Gastrocnemius medialis (tissue), 4 donors: ENCODE results near the gene SCARB1. TPM values are rescaled to one million over a fixed set of nuclear protein-coding genes. Genes with fewer than 3 reads are reported as not detected.
A peak's percentile ranks its signal among the peaks of the same experiment; 100 is the strongest.

Source experiments
- ATAC-seq, 2 donors: fragments of 150-250 bp; one replicate each; pipeline ENCODE4 v1.9.1; 2016
- DNase-seq, 2 donors: peaks; one replicate each; pipeline ENCODE4 v3.0.0-alpha.2; 2019
- H3K27ac ChIP-seq, 4 donors: fragments of 200-600 bp; sonication (generic); 1 replicate in 1 of 4; 2 replicates in 3 of 4; pipeline ENCODE4 v1.5.1; 2016 to 2018; ENCODE audit warnings: mild to moderate bottlenecking in 2 of 4, moderate library complexity in 1 of 4
- H3K27me3 ChIP-seq, 3 donors: fragments of 200-600 bp; sonication (generic) in 2 of 3; 1 replicate in 1 of 3; 2 replicates in 2 of 3; pipeline versions ENCODE4 v1.5.1 to v1.6.0; 2016 to 2019; ENCODE audit warnings: mild to moderate bottlenecking in 1 of 3, moderate library complexity in 1 of 3
- H3K36me3 ChIP-seq, 2 donors: fragments of 200-600 bp; sonication (generic) in 1 of 2; one replicate each; pipeline ENCODE4 v1.5.1; 2017 to 2018
- H3K4me1 ChIP-seq, 2 donors: fragments of 200-600 bp; sonication (generic) in 1 of 2; one replicate each; pipeline ENCODE4 v1.5.1; 2016 to 2017; ENCODE audit warnings: mild to moderate bottlenecking in 2 of 2
- H3K4me3 ChIP-seq, 4 donors: fragments of 200-600 bp; sonication (generic) in 3 of 4; 1 replicate in 1 of 4; 2 replicates in 3 of 4; pipeline ENCODE4 v1.5.1; 2016 to 2019; ENCODE audit warnings: mild to moderate bottlenecking in 2 of 4
- H3K9me3 ChIP-seq, 3 donors: fragments of 200-600 bp; sonication (generic) in 2 of 3; 1 replicate in 1 of 3; 2 replicates in 2 of 3; pipeline ENCODE4 v1.5.1; 2016 to 2019
- CTCF ChIP-seq, 5 experiments: fragments of 450-650 bp in 3 of 5; fragments of 200-600 bp in 2 of 5; sonication (generic) in 2 of 5; IDR thresholded peaks in 4 of 5; conservative IDR thresholded peaks in 1 of 5; 1 replicate in 4 of 5; 2 replicates in 1 of 5; pipeline ENCODE4 v1.5.1; 2016 to 2019; ENCODE audit warnings: antibody characterized with exemption in 5 of 5, mild to moderate bottlenecking in 3 of 5, moderate library complexity in 3 of 5
- POLR2A ChIP-seq, 2 donors: fragments of 450-650 bp; IDR thresholded peaks; one replicate each; pipeline ENCODE4 v1.6.1; 2017; ENCODE audit warnings: antibody characterized with exemption in 2 of 2, mild to moderate bottlenecking in 2 of 2, moderate library complexity in 2 of 2
- in situ Hi-C, 4 donors: fragments of 200-750 bp; cut with MboI; loops; one replicate each; pipeline versions ENCODE4 v1.15.0 to v1.8.0; 2017; ENCODE audit warnings: low sequenced_read_pairs in 4 of 4
- intact Hi-C: fragments of 100-400 bp; cut with DNase I; formaldehyde crosslinking; loops from one replicate; pipeline ENCODE4 v1.15.1; 2023; ENCODE audit warnings: low total_unique reads
- total RNA-seq, 4 donors: library from RNA; depleted of rRNA; stranded (reverse); fragments of >200 nt; gene quantifications; one replicate each; pipeline versions ENCODE4 v1.1.0 to v1.2.3, GENCODE V29; 2016

The SCARB1 gene
- total RNA-seq, 4 donors from 2014 or later = 5.4 to 8.7 (median 6.2) TPM

GRCh38 chr12:124753993-124754392 lies 109.7 kb downstream of the SCARB1 start:
- intact Hi-C loops (no loop called here), in situ Hi-C loops (loop anchor here in 2 of 4 donors (25.0 kb wide), 1 partner anchor 392 kb away; no protein-coding TSS in a partner anchor)
- no peak for DNase-seq
- Histone ChIP-seq H3K36me3 (no peaks in the 10 kb centered on the region), H3K4me3 (no peak overlapping the region), H3K9me3 (no peaks in the 10 kb centered on the region), H3K27ac (peak overlapping the region; percentile 77 to 92 (median 88)), H3K4me1 (peaks cover 33 to 48% of the 10 kb centered on the region in 2 donors), H3K27me3 (no peaks in the 10 kb centered on the region)
- no peak for ATAC-seq
- no peak for TF ChIP-seq CTCF (IDR thresholded peaks at IDR 0.05 in 4 of 5, conservative IDR thresholded peaks at IDR 0.05 in 1 of 5)
- no peak for TF ChIP-seq POLR2A (IDR thresholded peaks at IDR 0.05)

- in situ Hi-C loops = loop anchor here in 2 of 4 donors (25.0 kb wide), 1 partner anchor 391 kb away; no protein-coding TSS in a partner anchor
- no peak for DNase-seq
- H3K4me1 ChIP-seq = peaks cover 33 to 48% of the 10 kb centered on the region in 2 donors
Observed at GRCh38 chr12:124753228-124753591, 110.5 kb downstream of the SCARB1 start.

GRCh38 chr12:124752437-124753227 lies 111.0 kb downstream of the SCARB1 start:
- Histone ChIP-seq H3K27me3 (no peaks in the 10 kb centered on the region), H3K36me3 (no peaks in the 10 kb centered on the region), H3K27ac (peak overlapping the region; percentile 66 to 92 (median 88)), H3K9me3 (no peaks in the 10 kb centered on the region), H3K4me3 (no peak overlapping the region), H3K4me1 (peaks cover 33 to 48% of the 10 kb centered on the region in 2 donors)
- DNase-seq (peak; percentile 55 to 76), ATAC-seq (peak; percentile 66 to 67)
- in situ Hi-C loops = loop anchor here in 2 of 4 donors (25.0 kb wide), 1 partner anchor 390 kb away; no protein-coding TSS in a partner anchor
- intact Hi-C loops = no loop called here
- no peak for TF ChIP-seq POLR2A (IDR thresholded peaks at IDR 0.05)
- no peak for TF ChIP-seq CTCF (IDR thresholded peaks at IDR 0.05 in 4 of 5, conservative IDR thresholded peaks at IDR 0.05 in 1 of 5)

More at GRCh38 chr12:124753228-124753591, 110.5 kb downstream of the SCARB1 start:
- H3K27ac ChIP-seq = peak overlapping the region; percentile 66 to 92 (median 88)
- H3K27me3 ChIP-seq = no peaks in the 10 kb centered on the region
- TF ChIP-seq POLR2A (IDR thresholded peaks at IDR 0.05) = no peak
- TF ChIP-seq CTCF (IDR thresholded peaks at IDR 0.05 in 4 of 5, conservative IDR thresholded peaks at IDR 0.05 in 1 of 5) = no peak
- no peaks in the 10 kb centered on the region for H3K36me3 ChIP-seq
- intact Hi-C loops = no loop called here
- ATAC-seq = peak in 1 of 2 donors; percentile 17
- H3K4me3 ChIP-seq = no peak overlapping the region
- H3K9me3 ChIP-seq = no peaks in the 10 kb centered on the region

- DNase-seq (no peak), ATAC-seq (no peak)
- H3K9me3 ChIP-seq = no peaks in the 10 kb centered on the region
- no peaks in the 10 kb centered on the region for H3K27me3 ChIP-seq
- TF ChIP-seq POLR2A (IDR thresholded peaks at IDR 0.05) (no peak), CTCF (IDR thresholded peaks at IDR 0.05 in 4 of 5, conservative IDR thresholded peaks at IDR 0.05 in 1 of 5) (no peak)
- peaks cover 36 to 54% of the 10 kb centered on the region in 2 donors for H3K4me1 ChIP-seq
- peak overlapping the region; percentile 66 to 92 (median 88) for H3K27ac ChIP-seq
- no peak overlapping the region for H3K4me3 ChIP-seq
- no peaks in the 10 kb centered on the region for H3K36me3 ChIP-seq
- intact Hi-C loops (no loop called here), in situ Hi-C loops (loop anchor here in 2 of 4 donors (25.0 kb wide), 1 partner anchor 390 kb away; no protein-coding TSS in a partner anchor)
Observed at GRCh38 chr12:124751654-124752355, 111.9 kb downstream of the SCARB1 start.
